ENCODE data around the gene PDSS2. TPM values are rescaled to one million over a fixed set of nuclear protein-coding genes. Genes with fewer than 3 reads are reported as not detected.

PDSS2 gene
- total RNA-seq, 1 experiment from 2014 or later = 16.1 TPM

- H3K4me1 ChIP-seq (ENCODE audit: insufficient read depth, low read length, poor library complexity, severe bottlenecking) = peaks cover 2% of the 10 kb centered on the region
- POLR2A ChIA-PET (ENCODE audit: low non-redundant PET) = no interaction called here
- BruUV-seq (replicated peaks) = no TSS peak
- no peak overlapping the region for H3K4me3 ChIP-seq (ENCODE audit: low read depth, low read length, poor library complexity, severe bottlenecking)
- intact Hi-C loops (cut with micrococcal nuclease; ENCODE audit: unreplicated experiment) = no loop called here
- TF ChIP-seq EZH2 (IDR thresholded peaks at IDR 0.05; ENCODE audit: borderline replicate concordance, low read depth, low read length, poor library complexity, severe bottlenecking) = no peak
- no peak for DNase-seq (ENCODE audit: low spot score)
- no peaks in the 10 kb centered on the region for H3K9me3 ChIP-seq (ENCODE audit: low read depth, low read length, poor library complexity, severe bottlenecking)
- CTCF ChIA-PET = no interaction called here
- H3K27me3 ChIP-seq (replicated peaks; ENCODE audit: insufficient read depth, low read depth, low read length, poor library complexity) = no peaks in the 10 kb centered on the region
- no peaks in the 10 kb centered on the region for H3K36me3 ChIP-seq (ENCODE audit: insufficient read depth, low read length, poor library complexity, severe bottlenecking)
- no peak overlapping the region for H3K27ac ChIP-seq (ENCODE audit: low read depth, low read length, poor library complexity, severe bottlenecking)
Observed at GRCh38 chr6:107416145-107416544, 43.2 kb downstream of the PDSS2 start.

DNA sequence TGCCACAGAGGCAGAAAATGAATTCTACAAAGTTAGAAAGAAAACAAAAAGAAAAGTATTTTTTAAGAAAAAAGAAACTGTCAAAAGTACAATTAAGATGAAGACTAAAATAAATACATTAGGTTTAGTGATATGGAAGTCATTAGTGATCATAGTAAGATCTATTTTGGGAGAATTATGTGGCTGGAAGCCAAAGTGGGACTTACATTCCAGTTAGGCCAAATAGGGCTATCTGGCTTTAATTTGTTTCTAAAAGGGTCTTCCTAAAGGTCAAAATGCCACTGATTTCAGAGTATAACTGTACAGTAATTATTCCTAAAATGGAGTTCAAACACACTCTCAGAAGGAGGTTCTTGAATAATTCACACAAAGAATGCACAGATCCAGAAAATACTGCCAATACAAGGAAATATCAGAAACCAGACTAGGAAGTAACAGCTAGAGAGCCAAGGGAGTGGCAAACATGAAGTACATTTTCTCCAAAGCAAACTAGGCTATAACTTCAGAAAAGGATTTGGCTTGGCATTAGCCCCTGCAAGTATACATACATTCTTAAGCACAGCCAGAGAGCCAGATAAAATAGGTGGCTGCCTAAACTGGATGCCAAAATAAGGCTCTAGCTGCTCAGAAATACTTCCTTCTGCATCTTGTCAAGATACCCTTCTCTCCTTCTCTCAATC, 45.3 kb downstream of the PDSS2 start:
- no peak for DNase-seq (ENCODE audit: low spot score)
- intact Hi-C loops (cut with micrococcal nuclease; ENCODE audit: unreplicated experiment) = no loop called here
- H3K36me3 ChIP-seq (ENCODE audit: insufficient read depth, low read length, poor library complexity, severe bottlenecking) = no peaks in the 10 kb centered on the region
- H3K4me1 ChIP-seq (ENCODE audit: insufficient read depth, low read length, poor library complexity, severe bottlenecking) = peaks cover 2% of the 10 kb centered on the region
- no peaks in the 10 kb centered on the region for H3K27me3 ChIP-seq (replicated peaks; ENCODE audit: insufficient read depth, low read depth, low read length, poor library complexity)
- TF ChIP-seq, protein P1, sequence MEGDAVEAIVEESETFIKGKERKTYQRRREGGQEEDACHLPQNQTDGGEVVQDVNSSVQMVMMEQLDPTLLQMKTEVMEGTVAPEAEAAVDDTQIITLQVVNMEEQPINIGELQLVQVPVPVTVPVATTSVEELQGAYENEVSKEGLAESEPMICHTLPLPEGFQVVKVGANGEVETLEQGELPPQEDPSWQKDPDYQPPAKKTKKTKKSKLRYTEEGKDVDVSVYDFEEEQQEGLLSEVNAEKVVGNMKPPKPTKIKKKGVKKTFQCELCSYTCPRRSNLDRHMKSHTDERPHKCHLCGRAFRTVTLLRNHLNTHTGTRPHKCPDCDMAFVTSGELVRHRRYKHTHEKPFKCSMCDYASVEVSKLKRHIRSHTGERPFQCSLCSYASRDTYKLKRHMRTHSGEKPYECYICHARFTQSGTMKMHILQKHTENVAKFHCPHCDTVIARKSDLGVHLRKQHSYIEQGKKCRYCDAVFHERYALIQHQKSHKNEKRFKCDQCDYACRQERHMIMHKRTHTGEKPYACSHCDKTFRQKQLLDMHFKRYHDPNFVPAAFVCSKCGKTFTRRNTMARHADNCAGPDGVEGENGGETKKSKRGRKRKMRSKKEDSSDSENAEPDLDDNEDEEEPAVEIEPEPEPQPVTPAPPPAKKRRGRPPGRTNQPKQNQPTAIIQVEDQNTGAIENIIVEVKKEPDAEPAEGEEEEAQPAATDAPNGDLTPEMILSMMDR (conservative IDR thresholded peaks at IDR 0.05; ENCODE audit: low read depth, low read length) = no peak
- no peak for TF ChIP-seq EZH2 (IDR thresholded peaks at IDR 0.05; ENCODE audit: borderline replicate concordance, low read depth, low read length, poor library complexity, severe bottlenecking)
- POLR2A ChIA-PET (ENCODE audit: low non-redundant PET) = no interaction called here
- no TSS peak for BruUV-seq (replicated peaks)
- H3K9me3 ChIP-seq (ENCODE audit: low read depth, low read length, poor library complexity, severe bottlenecking) = no peaks in the 10 kb centered on the region
- H3K27ac ChIP-seq (ENCODE audit: low read depth, low read length, poor library complexity, severe bottlenecking) = no peak overlapping the region
- CTCF ChIA-PET = no interaction called here
- H3K4me3 ChIP-seq (ENCODE audit: low read depth, low read length, poor library complexity, severe bottlenecking) = no peak overlapping the region

DNA sequence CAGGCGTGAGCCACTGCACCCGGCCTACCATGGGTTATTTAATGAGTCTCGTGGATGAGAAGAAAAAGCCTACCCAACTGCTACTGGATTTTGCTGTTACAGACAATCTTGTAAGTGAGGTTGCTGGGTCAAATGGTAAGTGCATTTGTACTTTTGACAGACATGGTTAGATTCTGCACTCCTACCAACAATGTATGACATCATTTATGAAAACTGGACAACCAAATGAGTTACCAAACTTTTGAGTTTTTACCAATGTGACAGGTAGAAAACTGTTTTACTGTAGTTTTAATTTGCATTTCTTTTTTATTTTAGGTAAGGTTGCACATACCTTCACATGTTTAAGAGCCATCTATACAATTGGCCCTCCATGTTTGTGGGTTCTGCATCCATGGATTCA, 48.2 kb downstream of the PDSS2 start:
- Histone ChIP-seq H3K4me1 (ENCODE audit: insufficient read depth, low read length, poor library complexity, severe bottlenecking) (peaks cover 2% of the 10 kb centered on the region), H3K9me3 (ENCODE audit: low read depth, low read length, poor library complexity, severe bottlenecking) (no peaks in the 10 kb centered on the region), H3K36me3 (ENCODE audit: insufficient read depth, low read length, poor library complexity, severe bottlenecking) (no peaks in the 10 kb centered on the region), H3K27ac (ENCODE audit: low read depth, low read length, poor library complexity, severe bottlenecking) (no peak overlapping the region), H3K27me3 (replicated peaks; ENCODE audit: insufficient read depth, low read depth, low read length, poor library complexity) (no peaks in the 10 kb centered on the region), H3K4me3 (ENCODE audit: low read depth, low read length, poor library complexity, severe bottlenecking) (no peak overlapping the region)
- no TSS peak for BruUV-seq (replicated peaks)
- POLR2A ChIA-PET (ENCODE audit: low non-redundant PET) = no interaction called here
- CTCF ChIA-PET = no interaction called here
- intact Hi-C loops (cut with micrococcal nuclease; ENCODE audit: unreplicated experiment) = no loop called here
- TF ChIP-seq, protein P1 (conservative IDR thresholded peaks at IDR 0.05; ENCODE audit: low read depth, low read length) = no peak
- no peak for TF ChIP-seq EZH2 (IDR thresholded peaks at IDR 0.05; ENCODE audit: borderline replicate concordance, low read depth, low read length, poor library complexity, severe bottlenecking)
- no peak for DNase-seq (ENCODE audit: low spot score)

DNA sequence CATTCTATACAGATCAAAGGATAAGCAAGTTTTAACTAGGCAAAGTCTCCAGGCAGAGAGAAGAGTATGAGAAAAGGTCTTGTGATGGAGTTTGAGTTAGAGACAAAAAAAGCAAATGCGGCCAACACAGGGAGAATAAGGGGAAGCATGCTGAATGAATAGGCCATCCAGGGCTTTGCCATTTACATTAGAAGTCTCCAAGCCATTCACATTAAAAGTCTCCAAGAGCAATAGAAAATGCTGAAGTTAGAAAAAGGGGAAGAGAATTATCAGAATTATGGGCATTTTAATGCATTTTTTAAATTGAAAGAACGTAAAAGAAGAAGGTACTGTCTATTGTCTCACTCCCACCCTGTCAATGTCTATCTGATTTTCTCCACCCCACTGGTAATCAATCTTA, 49.4 kb downstream of the PDSS2 start:
- Histone ChIP-seq H3K4me1 (ENCODE audit: insufficient read depth, low read length, poor library complexity, severe bottlenecking) (peaks cover 2% of the 10 kb centered on the region), H3K4me3 (ENCODE audit: low read depth, low read length, poor library complexity, severe bottlenecking) (no peak overlapping the region), H3K27me3 (replicated peaks; ENCODE audit: insufficient read depth, low read depth, low read length, poor library complexity) (no peaks in the 10 kb centered on the region), H3K27ac (ENCODE audit: low read depth, low read length, poor library complexity, severe bottlenecking) (no peak overlapping the region), H3K36me3 (ENCODE audit: insufficient read depth, low read length, poor library complexity, severe bottlenecking) (no peaks in the 10 kb centered on the region), H3K9me3 (ENCODE audit: low read depth, low read length, poor library complexity, severe bottlenecking) (no peaks in the 10 kb centered on the region)
- no TSS peak for BruUV-seq (replicated peaks)
- POLR2A ChIA-PET (ENCODE audit: low non-redundant PET) = no interaction called here
- no peak for DNase-seq (ENCODE audit: low spot score)
- intact Hi-C loops (cut with micrococcal nuclease; ENCODE audit: unreplicated experiment) = no loop called here
- CTCF ChIA-PET = no interaction called here
- TF ChIP-seq EZH2 (IDR thresholded peaks at IDR 0.05; ENCODE audit: borderline replicate concordance, low read depth, low read length, poor library complexity, severe bottlenecking) = no peak
- TF ChIP-seq, protein P1 (conservative IDR thresholded peaks at IDR 0.05; ENCODE audit: low read depth, low read length) = no peak
